Esophagus muscularis mucosa (tissue), 3 donors: Measurements from ENCODE around the gene BTF3.

Experiments used
- POLR2A ChIP-seq: fragments of 450-650 bp; IDR thresholded peaks from one replicate; pipeline ENCODE4 v1.6.1; 2017; ENCODE audit warnings: antibody characterized with exemption, moderate library complexity, mild to moderate bottlenecking, low read depth
- POLR2AphosphoS5 ChIP-seq, 2 donors: sonication (generic); formaldehyde crosslinking; IDR thresholded peaks; one replicate each; pipeline ENCODE4 v1.6.1; 2017; ENCODE audit warnings: antibody characterized with exemption in 2 of 2
- TF ChIP-seq, protein P1 (sequence below), 3 experiments: fragments of 200-600 bp in 2 of 3; fragments of 450-650 bp in 1 of 3; sonication (generic) in 2 of 3; IDR thresholded peaks; one replicate each; pipeline ENCODE4 v1.5.1; 2017 to 2019; ENCODE audit warnings: antibody characterized with exemption in 3 of 3, mild to moderate bottlenecking in 2 of 3, moderate library complexity in 1 of 3

DNA sequence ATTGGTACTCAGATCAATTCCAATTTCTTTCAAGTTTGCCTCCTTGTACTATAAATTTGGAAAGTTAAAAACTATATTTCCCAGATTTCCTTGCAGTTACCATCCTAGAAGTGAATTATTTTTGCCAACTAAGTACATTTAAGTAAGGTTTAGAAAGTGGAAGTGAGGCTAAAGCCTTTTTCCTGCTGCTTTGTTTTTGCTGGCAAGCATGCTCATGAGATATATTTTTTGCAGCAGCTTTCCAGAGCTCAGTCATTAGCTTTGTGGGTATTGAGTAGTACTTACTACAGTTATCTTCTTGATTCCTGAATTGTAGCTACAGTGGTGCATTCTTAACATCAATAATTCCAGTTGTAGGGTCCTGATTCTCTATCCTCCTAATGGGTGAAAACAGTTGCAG lies 3.5 kb upstream of the BTF3 start:
- TF ChIP-seq POLR2A (no peak), POLR2AphosphoS5 (IDR thresholded peaks at IDR 0.05) (no peak)
- TF ChIP-seq, protein P1, sequence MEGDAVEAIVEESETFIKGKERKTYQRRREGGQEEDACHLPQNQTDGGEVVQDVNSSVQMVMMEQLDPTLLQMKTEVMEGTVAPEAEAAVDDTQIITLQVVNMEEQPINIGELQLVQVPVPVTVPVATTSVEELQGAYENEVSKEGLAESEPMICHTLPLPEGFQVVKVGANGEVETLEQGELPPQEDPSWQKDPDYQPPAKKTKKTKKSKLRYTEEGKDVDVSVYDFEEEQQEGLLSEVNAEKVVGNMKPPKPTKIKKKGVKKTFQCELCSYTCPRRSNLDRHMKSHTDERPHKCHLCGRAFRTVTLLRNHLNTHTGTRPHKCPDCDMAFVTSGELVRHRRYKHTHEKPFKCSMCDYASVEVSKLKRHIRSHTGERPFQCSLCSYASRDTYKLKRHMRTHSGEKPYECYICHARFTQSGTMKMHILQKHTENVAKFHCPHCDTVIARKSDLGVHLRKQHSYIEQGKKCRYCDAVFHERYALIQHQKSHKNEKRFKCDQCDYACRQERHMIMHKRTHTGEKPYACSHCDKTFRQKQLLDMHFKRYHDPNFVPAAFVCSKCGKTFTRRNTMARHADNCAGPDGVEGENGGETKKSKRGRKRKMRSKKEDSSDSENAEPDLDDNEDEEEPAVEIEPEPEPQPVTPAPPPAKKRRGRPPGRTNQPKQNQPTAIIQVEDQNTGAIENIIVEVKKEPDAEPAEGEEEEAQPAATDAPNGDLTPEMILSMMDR (IDR thresholded peaks at IDR 0.05): no peak
